HS-5 (cell line): ENCODE results near the gene TOR4A.

ENCODE experiments used
- DNase-seq: peaks from one replicate; pipeline ENCODE4 v3.0.0-alpha.2; 2012; ENCODE audit warnings: low read depth

TOR4A gene

GRCh38 chr9:137306850-137307254 lies 29.3 kb downstream of the TOR4A start:
- DNase-seq: no peak

GRCh38 chr9:137307255-137308056 lies 29.9 kb downstream of the TOR4A start:
- no peak for DNase-seq

- DNase-seq: no peak
Measured at GRCh38 chr9:137308057-137308619, 30.6 kb downstream of the TOR4A start.

GRCh38 chr9:137309368-137310188 lies 32.1 kb downstream of the TOR4A start:
- DNase-seq: no peak

- no peak for DNase-seq
Measured at GRCh38 chr9:137310189-137311052, 32.9 kb downstream of the TOR4A start.

- no peak for DNase-seq
Measured at GRCh38 chr9:137311171-137311985, 33.9 kb downstream of the TOR4A start.

GRCh38 chr9:137311986-137312851 lies 34.7 kb downstream of the TOR4A start:
- no peak for DNase-seq

- DNase-seq: no peak
Measured at GRCh38 chr9:137312852-137313325, 35.4 kb downstream of the TOR4A start.

GRCh38 chr9:137313326-137313936 lies 35.9 kb downstream of the TOR4A start:
- no peak for DNase-seq

GRCh38 chr9:137313956-137314560 lies 36.5 kb downstream of the TOR4A start:
- no peak for DNase-seq

- no peak for DNase-seq
Measured at GRCh38 chr9:137314561-137315560, 37.3 kb downstream of the TOR4A start.

- DNase-seq: no peak
Measured at GRCh38 chr9:137315581-137316011, 38.1 kb downstream of the TOR4A start.

- no peak for DNase-seq
Measured at GRCh38 chr9:137316012-137316981, 38.8 kb downstream of the TOR4A start.

GRCh38 chr9:137317021-137317717 lies 39.6 kb downstream of the TOR4A start:
- DNase-seq: no peak

GRCh38 chr9:137317718-137318511 lies 40.4 kb downstream of the TOR4A start:
- no peak for DNase-seq
